Transverse colon (tissue), 4 donors: ENCODE measurements around the gene SMARCD3.

Experiments
- CTCF ChIP-seq, 5 experiments: fragments of 200-600 bp in 3 of 5; fragments of 450-650 bp in 2 of 5; sonication (generic) in 3 of 5; IDR thresholded peaks; 1 replicate in 2 of 5; 2 replicates in 3 of 5; pipeline ENCODE4 v1.5.1; 2016 to 2017; ENCODE audit warnings: antibody characterized with exemption in 5 of 5, inconsistent platforms in 3 of 5, mild to moderate bottlenecking in 2 of 5, moderate library complexity in 1 of 5
- EP300 ChIP-seq: sonication (generic); formaldehyde crosslinking; IDR thresholded peaks from one replicate; pipeline ENCODE4 v1.6.1; 2017; ENCODE audit warnings: antibody characterized with exemption, low read depth
- POLR2A ChIP-seq: fragments of 450-650 bp; IDR thresholded peaks from one replicate; pipeline ENCODE4 v1.6.1; 2016; ENCODE audit warnings: antibody characterized with exemption, mild to moderate bottlenecking, moderate library complexity
- POLR2AphosphoS5 ChIP-seq, 3 donors: sonication (generic); formaldehyde crosslinking; IDR thresholded peaks; one replicate each; pipeline ENCODE4 v1.6.1; 2016; ENCODE audit warnings: antibody characterized with exemption in 3 of 3

GRCh38 chr7:151194188-151194587 is 54.3 kb downstream of the SMARCD3 start:
- TF ChIP-seq CTCF (IDR thresholded peaks at IDR 0.05) = no peak
- TF ChIP-seq POLR2A = no peak
- no peak for TF ChIP-seq POLR2AphosphoS5 (IDR thresholded peaks at IDR 0.05)
- no peak for TF ChIP-seq EP300
